ENCODE results near the gene NHLRC2. TPM values are rescaled to one million over a fixed set of nuclear protein-coding genes. Genes with fewer than 3 reads are reported as not detected.

NHLRC2 gene
- total RNA-seq, 1 donor from 2014 or later, result 22.4 TPM

- peak; percentile 57 for ATAC-seq
These were observed 51.3 kb downstream of the NHLRC2 start for GRCh38 chr10:113905756-113906155.

GRCh38 chr10:113907166-113907565 lies 52.7 kb downstream of the NHLRC2 start:
- ATAC-seq (no peak), DNase-seq (ENCODE audit: low spot score) (no peak)

More at GRCh38 chr10:113905756-113906155, 51.3 kb downstream of the NHLRC2 start:
- no peak for DNase-seq (ENCODE audit: low spot score)

GRCh38 chr10:113908236-113908635 lies 53.8 kb downstream of the NHLRC2 start:
- ATAC-seq (no peak), DNase-seq (ENCODE audit: low spot score) (no peak)

GRCh38 chr10:113911113-113911512 lies 56.7 kb downstream of the NHLRC2 start:
- DNase-seq (ENCODE audit: low spot score), result no peak
- no peak for ATAC-seq

GRCh38 chr10:113911839-113912238 lies 57.4 kb downstream of the NHLRC2 start:
- no peak for DNase-seq (ENCODE audit: low spot score)
- no peak for ATAC-seq

GRCh38 chr10:113912582-113912981 lies 58.1 kb downstream of the NHLRC2 start:
- DNase-seq (ENCODE audit: low spot score) (no peak), ATAC-seq (no peak)

GRCh38 chr10:113914956-113915355 lies 60.5 kb downstream of the NHLRC2 start:
- ATAC-seq, result no peak
- no peak for DNase-seq (ENCODE audit: low spot score)

GRCh38 chr10:113915540-113915939 lies 61.1 kb downstream of the NHLRC2 start:
- ATAC-seq (no peak), DNase-seq (ENCODE audit: low spot score) (no peak)

- DNase-seq (ENCODE audit: low spot score) (no peak), ATAC-seq (no peak)
These were observed 61.6 kb downstream of the NHLRC2 start for GRCh38 chr10:113916053-113916452.

GRCh38 chr10:113917636-113918035 lies 63.2 kb downstream of the NHLRC2 start:
- ATAC-seq, result no peak
- DNase-seq (ENCODE audit: low spot score), result no peak

GRCh38 chr10:113920114-113920513 lies 65.7 kb downstream of the NHLRC2 start:
- ATAC-seq, result peak; percentile 47

GRCh38 chr10:113920875-113921274 lies 66.4 kb downstream of the NHLRC2 start:
- peak; percentile 65 for ATAC-seq

More at GRCh38 chr10:113920114-113920513, 65.7 kb downstream of the NHLRC2 start:
- no peak for DNase-seq (ENCODE audit: low spot score)

GRCh38 chr10:113921561-113922370 lies 67.3 kb downstream of the NHLRC2 start:
- no peak for ATAC-seq
- DNase-seq (ENCODE audit: low spot score), result no peak

More at GRCh38 chr10:113920875-113921274, 66.4 kb downstream of the NHLRC2 start:
- DNase-seq (ENCODE audit: low spot score), result no peak

- ATAC-seq, result peak; percentile 73
These were observed 68.5 kb downstream of the NHLRC2 start for GRCh38 chr10:113922787-113923570.

GRCh38 chr10:113924186-113924585 lies 69.7 kb downstream of the NHLRC2 start:
- no peak for ATAC-seq

More at GRCh38 chr10:113922787-113923570, 68.5 kb downstream of the NHLRC2 start:
- DNase-seq (ENCODE audit: low spot score), result no peak

GRCh38 chr10:113924664-113925063 lies 70.2 kb downstream of the NHLRC2 start:
- DNase-seq (ENCODE audit: low spot score), result no peak
- ATAC-seq, result no peak

More at GRCh38 chr10:113924186-113924585, 69.7 kb downstream of the NHLRC2 start:
- no peak for DNase-seq (ENCODE audit: low spot score)

GRCh38 chr10:113927440-113927839 lies 73.0 kb downstream of the NHLRC2 start:
- ATAC-seq, result no peak
- DNase-seq (ENCODE audit: low spot score), result no peak

- DNase-seq (ENCODE audit: low spot score), result no peak
These were observed 74.4 kb downstream of the NHLRC2 start for GRCh38 chr10:113928830-113929229.

GRCh38 chr10:113929522-113929921 lies 75.1 kb downstream of the NHLRC2 start:
- no peak for ATAC-seq

More at GRCh38 chr10:113928830-113929229, 74.4 kb downstream of the NHLRC2 start:
- no peak for ATAC-seq

GRCh38 chr10:113930482-113931057 lies 76.1 kb downstream of the NHLRC2 start:
- ATAC-seq (no peak), DNase-seq (ENCODE audit: low spot score) (no peak)

More at GRCh38 chr10:113929522-113929921, 75.1 kb downstream of the NHLRC2 start:
- DNase-seq (ENCODE audit: low spot score), result no peak

GRCh38 chr10:113932854-113933253 lies 78.4 kb downstream of the NHLRC2 start:
- DNase-seq (ENCODE audit: low spot score), result no peak
- no peak for ATAC-seq
